NCI-H2227 (cell line): ENCODE measurements around the gene TMEM266.

Source experiments
- DNase-seq: peaks from one replicate; lab custom pipeline; 2025; ENCODE audit not compliant: unreplicated experiment; lab: John Stamatoyannopoulos, UW

TMEM266 gene

DNA sequence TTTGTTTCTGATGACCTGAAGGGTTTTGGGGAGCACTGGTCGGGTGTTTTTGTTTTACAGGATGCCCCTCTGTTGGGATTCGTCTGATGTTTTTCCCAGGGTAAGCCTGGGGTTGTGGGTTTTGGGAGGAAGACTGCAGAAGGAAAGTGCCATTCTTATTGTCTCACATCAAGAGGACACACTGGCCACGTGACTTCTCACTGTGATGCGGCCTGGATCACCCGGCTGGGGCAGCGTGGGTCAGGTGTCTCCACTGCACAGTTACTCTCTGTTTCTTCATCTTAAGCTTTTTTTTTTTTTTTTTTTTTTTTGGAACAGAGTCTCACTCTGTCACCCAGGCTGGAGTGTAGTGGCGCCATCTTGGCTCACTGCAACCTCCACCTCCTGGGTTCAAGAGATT, 120.5 kb downstream of the TMEM266 start:
- no peak for DNase-seq

DNA sequence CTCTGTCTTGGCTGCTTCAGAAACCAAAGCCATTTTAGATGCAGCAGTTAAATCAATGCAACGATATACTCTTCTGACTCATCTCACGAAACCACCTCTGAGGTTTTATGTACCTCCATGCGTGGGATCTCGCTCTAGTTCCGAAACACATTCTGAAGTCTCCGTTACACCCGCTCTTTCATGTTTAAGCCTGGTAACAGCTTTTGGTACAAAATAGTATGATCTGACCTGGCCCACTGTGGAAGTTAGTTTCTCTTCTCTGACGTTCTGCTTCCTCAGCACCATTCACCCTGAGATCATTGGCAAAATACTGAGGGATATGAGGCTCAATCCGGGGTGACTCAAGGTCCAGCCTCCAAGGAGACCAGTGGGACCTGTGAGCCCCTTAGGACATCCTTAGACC, 121.9 kb downstream of the TMEM266 start:
- DNase-seq: no peak

GRCh38 chr15:76183930-76184649, 124.3 kb downstream of the TMEM266 start:
- DNase-seq: no peak

GRCh38 chr15:76184650-76185035, 124.9 kb downstream of the TMEM266 start:
- no peak for DNase-seq

GRCh38 chr15:76185716-76186115, 125.9 kb downstream of the TMEM266 start:
- peak; percentile 48 for DNase-seq

DNA sequence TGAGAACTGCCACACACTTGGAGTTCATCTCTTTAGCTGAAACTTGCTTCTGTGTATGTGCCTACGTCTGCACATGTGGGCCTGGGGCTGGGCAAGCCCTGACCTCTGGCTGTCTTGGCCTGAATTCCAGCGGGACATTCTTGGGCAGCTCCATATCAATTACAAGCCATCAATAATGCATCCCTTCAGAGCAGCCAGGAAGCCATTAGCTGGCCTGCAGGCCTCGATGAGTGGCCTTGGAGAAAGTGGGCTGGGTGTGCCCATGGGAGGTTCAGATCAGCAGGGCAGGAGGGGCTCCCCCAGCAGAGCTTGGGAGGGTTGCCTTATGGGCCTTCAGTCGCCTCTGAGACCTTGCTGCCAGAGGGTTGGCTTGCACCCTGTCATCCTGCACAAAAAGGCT, 127.4 kb downstream of the TMEM266 start:
- no peak for DNase-seq

DNA sequence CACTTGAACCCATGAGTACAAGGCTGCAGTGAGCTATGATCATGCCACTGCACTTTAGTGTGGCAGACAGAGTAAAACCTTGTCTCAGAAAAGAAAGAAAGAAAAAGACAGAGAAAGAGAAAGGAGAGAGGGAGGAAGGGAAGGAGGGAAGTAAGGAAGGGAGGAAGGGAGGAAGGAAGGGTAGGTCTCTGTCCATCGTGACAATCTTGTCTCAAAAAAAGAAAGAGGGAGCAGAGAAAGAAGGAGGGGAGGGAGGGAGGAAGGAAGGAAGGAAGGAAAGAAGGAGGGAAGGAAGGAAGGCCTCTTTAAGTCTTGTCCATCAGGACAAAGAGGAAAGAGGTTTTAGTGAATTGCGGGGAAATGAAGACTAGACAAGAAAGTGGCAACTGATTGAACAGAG, 129.3 kb downstream of the TMEM266 start:
- no peak for DNase-seq

DNA sequence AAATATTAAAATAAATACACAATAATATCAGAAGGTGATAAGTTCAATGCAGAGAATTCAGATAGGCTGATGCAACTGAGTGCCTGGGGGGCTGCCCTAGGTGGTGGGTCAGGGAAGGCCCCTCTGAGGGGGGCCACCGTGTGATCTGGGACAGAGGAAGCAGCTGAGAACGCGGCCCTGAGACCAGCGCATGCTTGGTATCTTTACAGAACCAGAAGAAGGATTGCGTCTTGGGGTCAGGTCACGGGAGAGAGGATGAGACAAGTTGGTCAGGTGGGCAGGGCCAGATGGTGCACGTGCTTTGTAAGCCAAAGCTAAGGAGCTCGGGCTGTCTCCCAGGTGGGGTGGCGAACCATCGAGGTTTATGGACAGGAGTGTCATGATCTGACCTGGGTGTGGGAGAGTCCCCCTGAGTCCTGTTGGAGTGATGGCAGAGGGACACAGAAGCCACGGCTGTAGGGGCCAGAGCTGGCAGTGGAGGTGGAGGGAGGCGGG, 130.3 kb downstream of the TMEM266 start:
- no peak for DNase-seq

GRCh38 chr15:76190751-76191538, 131.2 kb downstream of the TMEM266 start:
- DNase-seq: peak; percentile 74

- DNase-seq: no peak
Observed at GRCh38 chr15:76191539-76192244, 131.9 kb downstream of the TMEM266 start.

- DNase-seq: no peak
Observed at GRCh38 chr15:76192715-76193114, 132.9 kb downstream of the TMEM266 start.

GRCh38 chr15:76193934-76194333, 134.1 kb downstream of the TMEM266 start:
- DNase-seq: no peak

GRCh38 chr15:76195506-76196268, 135.9 kb downstream of the TMEM266 start:
- DNase-seq: no peak

GRCh38 chr15:76196269-76197231, 136.8 kb downstream of the TMEM266 start:
- DNase-seq: peak; percentile 34

DNA sequence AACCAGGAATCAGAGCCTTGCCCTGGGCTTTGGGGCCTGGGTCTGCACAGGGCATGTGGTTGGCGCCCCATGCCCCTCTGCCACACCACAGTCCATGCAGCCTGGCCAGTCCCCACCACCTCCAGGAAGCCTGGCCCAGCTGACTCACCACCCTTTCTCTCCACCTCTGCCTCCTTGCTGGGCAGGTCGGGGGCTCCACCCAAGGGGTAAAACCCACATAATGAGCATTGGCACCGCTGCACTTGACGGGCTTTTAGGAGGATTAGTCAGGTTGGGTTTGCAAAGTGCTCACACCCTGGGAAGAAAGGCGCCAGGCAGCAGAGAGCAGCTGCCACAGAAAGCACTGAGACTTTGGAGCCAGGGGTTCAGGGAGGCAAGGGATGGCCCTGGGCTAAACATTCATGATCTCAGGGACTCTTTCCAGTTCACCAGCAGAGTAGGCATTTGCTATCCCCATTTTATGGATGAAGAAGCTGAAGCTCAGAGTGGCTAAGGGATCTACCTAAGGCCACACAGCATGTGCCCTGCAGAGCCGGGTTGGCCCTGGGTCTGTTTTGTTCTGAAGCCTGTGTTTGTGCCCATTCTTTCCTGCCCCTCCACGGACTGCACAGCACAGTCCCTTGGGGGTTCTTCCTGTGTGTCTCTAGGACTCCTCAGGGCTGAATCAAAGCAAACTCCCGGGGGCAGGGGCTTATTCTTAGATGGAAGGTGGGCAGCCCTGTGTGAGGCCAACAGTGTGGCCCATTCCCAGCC, 138.1 kb downstream of the TMEM266 start:
- DNase-seq: no peak

DNA sequence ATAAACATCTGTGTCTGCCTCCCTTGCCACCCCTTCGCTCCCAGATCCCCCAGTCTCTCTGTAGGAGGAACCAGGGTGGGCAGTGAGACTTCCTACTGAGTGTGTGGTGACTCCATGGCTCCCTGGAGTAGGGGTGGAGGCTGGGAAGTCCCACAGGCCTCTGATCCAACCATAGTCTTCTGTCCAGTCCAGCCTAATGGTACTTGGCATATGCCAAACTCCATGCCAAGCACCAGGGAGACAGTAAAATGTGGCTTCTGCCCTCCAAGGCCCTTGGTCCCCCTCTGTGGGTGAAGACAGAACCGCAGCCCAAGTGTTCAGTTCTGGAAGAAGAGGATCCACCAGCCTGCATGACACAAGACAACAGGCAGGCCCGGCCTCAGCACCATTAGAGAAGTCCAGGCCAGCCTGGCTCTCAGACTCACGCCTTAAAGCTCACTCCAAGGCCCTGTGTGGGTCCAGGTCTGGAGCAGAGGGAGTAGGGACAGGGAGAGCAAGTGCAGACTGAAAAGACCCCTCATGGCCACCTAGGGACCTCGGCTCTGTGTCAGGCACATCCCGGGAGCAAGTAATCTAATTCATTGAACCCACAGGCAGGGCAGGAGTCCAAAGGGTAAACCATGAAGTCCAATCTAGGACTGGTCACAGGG, 138.8 kb downstream of the TMEM266 start:
- no peak for DNase-seq

- no peak for DNase-seq
Observed at GRCh38 chr15:76199106-76200082, 139.6 kb downstream of the TMEM266 start.
